NCI-H2227 (cell line): ENCODE data around the gene LTBR.

Source experiments
- DNase-seq: peaks from one replicate; lab custom pipeline; 2025; ENCODE audit not compliant: unreplicated experiment; lab: John Stamatoyannopoulos, UW

LTBR gene

GRCh38 chr12:6380141-6381121, 3.5 kb upstream of the LTBR start:
- DNase-seq, result no peak

- DNase-seq, result no peak
These were observed 1.6 kb upstream of the LTBR start for GRCh38 chr12:6382371-6382770.

- no peak for DNase-seq
These were observed 980 bp upstream of the LTBR start for GRCh38 chr12:6382982-6383381.

GRCh38 chr12:6384499-6385436, 806 bp downstream of the LTBR start:
- DNase-seq, result no peak

GRCh38 chr12:6386038-6386437, 2.1 kb downstream of the LTBR start:
- no peak for DNase-seq

- DNase-seq, result no peak
These were observed 2.5 kb downstream of the LTBR start for GRCh38 chr12:6386491-6386890.

GRCh38 chr12:6387541-6387940, 3.6 kb downstream of the LTBR start:
- no peak for DNase-seq

GRCh38 chr12:6390084-6390799, 6.3 kb downstream of the LTBR start:
- DNase-seq, result no peak

GRCh38 chr12:6391013-6391412, 7.1 kb downstream of the LTBR start:
- no peak for DNase-seq

- DNase-seq, result no peak
These were observed 8.5 kb downstream of the LTBR start for GRCh38 chr12:6392504-6392903.

GRCh38 chr12:6393109-6393508, 9.1 kb downstream of the LTBR start:
- no peak for DNase-seq

GRCh38 chr12:6394398-6394797, 10.4 kb downstream of the LTBR start:
- DNase-seq, result no peak

GRCh38 chr12:6396031-6396430, 12.1 kb downstream of the LTBR start:
- no peak for DNase-seq

GRCh38 chr12:6399884-6400644, 16.1 kb downstream of the LTBR start:
- no peak for DNase-seq

- no peak for DNase-seq
These were observed 20.4 kb downstream of the LTBR start for GRCh38 chr12:6404390-6404789.

GRCh38 chr12:6405963-6406362, 22.0 kb downstream of the LTBR start:
- no peak for DNase-seq

- DNase-seq, result no peak
These were observed 23.4 kb downstream of the LTBR start for GRCh38 chr12:6407236-6407954.

GRCh38 chr12:6416596-6416995, 32.6 kb downstream of the LTBR start:
- DNase-seq, result no peak

GRCh38 chr12:6418796-6419195, 34.8 kb downstream of the LTBR start:
- DNase-seq, result no peak

- DNase-seq, result no peak
These were observed 36.4 kb downstream of the LTBR start for GRCh38 chr12:6420364-6420763.
